Measurements from ENCODE around the gene ZNF598.
"Not testable (repeated sequence)": the region's sequence is repeated elsewhere in the genome, so short reads cannot be mapped to it uniquely, and the experiment has no call there.

ZNF598 gene

DNA sequence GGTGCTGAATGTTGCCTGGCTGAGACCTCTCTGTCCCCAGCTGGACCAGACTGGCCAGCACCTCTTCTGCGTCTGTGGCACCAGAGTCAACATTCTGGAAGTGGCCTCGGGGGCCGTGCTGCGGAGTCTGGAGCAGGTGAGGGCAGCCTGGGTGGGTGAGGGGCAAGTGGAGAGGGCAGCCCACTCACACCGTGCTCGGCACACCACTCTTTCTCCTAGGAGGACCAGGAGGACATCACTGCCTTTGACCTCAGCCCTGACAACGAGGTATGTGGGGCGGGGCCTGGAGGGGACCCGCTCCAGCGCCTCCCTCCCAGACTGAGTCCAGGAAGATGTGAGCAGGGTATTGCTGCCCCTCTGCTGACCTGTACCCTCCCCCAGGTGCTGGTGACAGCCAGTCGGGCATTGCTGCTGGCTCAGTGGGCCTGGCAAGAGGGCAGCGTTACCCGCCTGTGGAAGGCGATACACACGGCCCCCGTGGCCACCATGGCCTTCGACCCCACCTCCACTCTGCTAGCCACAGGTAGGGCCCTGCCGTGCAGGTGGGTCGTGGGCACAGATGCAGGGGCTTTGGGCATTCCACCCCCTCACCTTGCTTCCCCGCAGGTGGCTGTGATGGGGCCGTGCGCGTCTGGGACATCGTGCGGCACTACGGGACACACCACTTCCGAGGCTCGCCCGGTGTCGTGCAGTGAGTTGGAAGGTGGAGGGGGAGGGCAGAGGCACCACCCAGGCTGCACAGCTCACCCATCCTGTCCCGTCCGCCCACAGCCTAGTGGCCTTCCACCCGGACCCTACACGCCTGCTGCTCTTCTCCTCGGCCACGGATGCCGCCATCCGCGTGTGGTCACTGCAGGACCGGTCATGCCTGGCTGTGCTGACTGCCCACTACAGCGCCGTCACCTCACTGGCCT lies 35.2 kb downstream of the ZNF598 start:
- no peak for DNase-seq

DNA sequence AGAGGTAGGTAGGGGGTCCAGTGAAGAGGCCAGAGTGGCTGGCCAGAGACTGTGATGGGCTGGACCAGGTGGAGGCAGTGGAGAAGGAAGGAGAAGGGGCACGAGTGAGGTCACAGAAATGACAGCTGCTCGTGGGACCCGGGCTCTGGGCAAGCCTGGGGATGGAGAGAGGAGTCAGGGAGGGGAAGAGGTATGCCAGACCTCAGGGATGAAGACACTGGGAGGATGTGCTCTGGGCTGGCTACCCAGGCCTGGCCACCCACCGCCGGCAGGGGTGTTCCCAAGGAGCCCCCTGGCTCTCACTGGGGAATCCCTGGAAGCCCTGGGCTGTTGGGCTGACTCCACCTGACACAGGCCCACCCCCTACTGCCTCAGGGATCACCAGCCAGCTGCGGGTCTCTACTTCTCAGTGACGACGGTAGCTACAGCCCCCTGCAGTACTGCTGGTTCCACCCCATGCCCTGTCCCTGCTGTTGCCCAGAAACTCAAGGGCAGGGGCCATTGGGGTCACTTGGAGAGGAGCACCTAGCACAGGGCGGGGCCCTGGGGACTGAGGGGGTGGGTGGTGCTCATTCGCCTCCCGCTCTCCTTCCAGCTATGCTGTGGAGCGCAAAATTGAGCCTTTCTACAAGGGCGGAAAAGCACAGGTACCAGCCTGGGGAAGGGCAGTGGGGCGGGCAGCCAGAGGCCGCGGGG lies 36.0 kb downstream of the ZNF598 start:
- DNase-seq, result no peak

DNA sequence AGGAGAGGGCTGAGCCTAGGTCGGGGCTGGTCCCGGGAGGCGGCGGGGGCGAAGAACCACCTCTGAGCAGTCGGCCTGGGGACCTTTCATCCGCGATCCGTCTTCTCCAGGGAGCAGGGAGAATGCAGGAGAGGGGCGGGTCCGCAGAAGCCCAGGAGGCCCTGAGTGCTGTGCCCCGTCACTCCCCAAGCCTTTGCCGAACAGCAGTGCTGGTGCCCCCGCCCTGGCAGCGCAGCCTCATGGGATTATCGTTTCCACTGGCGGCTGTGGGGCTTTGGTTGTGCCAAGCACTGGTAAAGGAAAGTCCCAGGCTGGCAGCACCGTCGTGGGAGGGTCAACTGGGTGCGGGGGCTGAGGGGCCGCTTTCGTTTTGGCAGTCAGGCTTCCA lies 37.1 kb downstream of the ZNF598 start:
- DNase-seq, result no peak

DNA sequence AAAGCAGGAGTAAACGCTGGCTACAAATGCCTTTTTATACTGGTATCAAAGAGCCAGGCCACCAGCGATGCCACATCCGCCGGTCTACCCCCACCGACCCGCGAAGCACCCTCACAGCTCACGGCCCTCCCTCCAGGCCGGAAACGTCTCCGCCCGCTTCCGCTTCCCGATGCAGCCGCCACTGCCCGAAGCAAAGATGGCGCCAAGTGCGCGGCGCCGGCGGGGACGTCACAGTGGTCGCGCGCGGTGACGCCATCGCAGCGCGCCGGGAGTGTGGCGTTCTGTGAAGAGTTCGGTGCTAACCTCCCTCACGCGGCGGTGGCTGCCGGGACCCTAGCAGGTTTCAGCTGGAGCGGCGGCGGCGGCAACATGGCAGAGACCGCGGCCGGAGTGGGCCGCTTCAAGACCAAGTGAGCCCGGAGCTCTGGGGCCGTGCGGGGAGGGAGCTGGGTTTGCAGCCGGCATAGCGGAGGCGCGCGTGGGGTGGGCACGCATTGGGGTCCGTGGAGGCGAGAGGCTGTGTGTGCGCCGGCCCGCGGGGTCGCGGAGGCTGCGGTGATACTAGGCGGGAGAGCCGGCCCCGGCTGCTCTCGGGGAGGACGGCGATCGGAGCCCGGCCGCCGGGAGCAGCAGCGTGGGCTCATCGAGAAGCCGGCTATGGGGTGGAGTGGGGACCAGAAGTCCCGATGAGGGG lies 37.7 kb downstream of the ZNF598 start, which contains the start of gene TBL3:
Gene TBL3 (plus strand): TSS at position 258 of the 694 bp plus-strand sequence. CDS start 112 bp downstream, at position 370.
- peak; percentile 91 for DNase-seq

DNA sequence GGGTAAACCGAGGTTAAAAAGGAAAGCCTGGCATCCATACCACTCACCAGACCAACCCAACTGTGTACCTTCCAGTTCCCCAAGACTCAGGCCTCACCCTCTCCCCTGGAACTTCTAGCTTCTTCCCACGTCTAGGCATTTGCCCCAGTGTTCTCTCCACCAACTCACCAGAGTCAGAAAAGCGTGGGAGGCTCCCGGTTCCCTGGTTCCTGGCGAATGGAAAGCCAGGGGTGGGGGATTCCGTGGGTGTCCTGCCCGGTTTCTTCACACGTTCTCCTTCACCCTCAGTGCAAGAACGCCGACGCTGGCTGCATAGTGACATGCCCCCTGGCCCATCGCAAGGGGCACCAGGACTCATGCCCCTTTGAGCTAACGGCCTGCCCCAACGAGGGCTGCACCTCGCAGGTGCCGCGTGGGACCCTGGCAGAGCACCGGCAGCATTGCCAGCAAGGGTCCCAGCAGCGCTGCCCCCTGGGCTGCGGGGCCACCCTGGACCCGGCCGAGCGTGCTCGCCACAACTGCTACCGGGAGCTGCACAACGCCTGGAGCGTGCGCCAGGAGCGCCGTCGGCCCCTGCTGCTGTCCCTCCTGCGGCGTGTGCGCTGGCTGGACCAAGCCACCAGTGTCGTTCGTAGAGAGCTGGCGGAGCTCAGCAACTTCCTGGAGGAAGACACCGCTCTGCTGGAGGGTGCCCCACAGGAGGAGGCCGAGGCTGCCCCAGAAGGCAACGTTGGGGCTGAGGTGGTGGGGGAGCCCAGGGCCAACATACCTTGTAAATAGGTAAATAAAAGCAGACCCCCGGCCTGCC lies 41.3 kb downstream of the ZNF598 start:
- no peak for DNase-seq

DNA sequence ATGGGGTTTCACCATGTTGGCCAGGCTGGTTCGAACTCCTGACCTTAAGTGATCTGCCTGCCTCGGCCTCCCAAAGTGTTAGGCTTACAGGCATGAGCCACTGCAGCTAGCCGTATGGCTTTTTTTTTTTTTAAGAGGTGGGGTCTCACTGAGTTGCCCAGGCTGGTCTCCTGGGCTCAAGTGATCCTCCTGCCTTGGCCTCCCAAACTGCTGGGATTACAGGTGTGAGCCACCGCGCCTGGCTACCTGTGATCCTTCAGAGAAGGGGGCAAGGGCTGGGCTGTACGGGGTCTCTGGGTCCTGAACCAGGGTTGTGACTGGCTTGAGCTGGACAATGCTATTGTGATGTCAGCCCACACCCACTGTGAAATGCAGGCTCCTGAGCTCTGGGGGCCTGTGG lies 43.2 kb downstream of the ZNF598 start, which contains the start of gene RNF151:
Gene RNF151 (plus strand): TSS at position 397 of the 400 bp plus-strand sequence. CDS start 26 bp downstream, outside the sequence.
- no peak for DNase-seq

DNA sequence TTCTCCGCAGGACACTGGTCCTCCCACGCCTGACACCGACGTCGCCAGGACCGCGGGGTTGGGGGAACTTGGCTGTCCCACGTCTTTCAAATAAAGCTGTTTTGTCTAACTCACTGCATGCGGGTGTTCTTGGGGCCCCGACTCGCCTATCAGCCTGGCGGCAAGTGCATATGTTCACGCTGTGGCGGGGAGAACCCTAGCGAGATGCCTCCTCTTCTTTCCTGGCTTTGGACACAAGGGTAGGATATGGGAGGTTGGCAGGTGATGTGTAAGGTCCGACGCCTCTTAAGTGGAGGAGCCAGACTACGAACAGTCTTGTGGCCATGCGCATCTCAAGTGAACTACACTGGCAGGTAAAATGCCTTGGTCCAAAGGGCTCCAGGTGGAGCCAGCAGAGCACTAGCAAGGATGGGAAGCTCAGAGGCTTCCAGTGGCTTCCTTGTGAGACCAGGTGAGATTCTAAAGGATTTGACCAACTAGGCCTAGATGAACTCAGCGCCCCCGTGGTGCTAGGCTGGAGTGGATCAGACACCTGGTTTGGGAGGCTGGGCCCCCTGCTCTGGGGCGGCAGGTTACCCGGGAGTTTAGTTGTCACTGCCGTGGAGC lies 44.1 kb downstream of the ZNF598 start:
- DNase-seq, result no peak

DNA sequence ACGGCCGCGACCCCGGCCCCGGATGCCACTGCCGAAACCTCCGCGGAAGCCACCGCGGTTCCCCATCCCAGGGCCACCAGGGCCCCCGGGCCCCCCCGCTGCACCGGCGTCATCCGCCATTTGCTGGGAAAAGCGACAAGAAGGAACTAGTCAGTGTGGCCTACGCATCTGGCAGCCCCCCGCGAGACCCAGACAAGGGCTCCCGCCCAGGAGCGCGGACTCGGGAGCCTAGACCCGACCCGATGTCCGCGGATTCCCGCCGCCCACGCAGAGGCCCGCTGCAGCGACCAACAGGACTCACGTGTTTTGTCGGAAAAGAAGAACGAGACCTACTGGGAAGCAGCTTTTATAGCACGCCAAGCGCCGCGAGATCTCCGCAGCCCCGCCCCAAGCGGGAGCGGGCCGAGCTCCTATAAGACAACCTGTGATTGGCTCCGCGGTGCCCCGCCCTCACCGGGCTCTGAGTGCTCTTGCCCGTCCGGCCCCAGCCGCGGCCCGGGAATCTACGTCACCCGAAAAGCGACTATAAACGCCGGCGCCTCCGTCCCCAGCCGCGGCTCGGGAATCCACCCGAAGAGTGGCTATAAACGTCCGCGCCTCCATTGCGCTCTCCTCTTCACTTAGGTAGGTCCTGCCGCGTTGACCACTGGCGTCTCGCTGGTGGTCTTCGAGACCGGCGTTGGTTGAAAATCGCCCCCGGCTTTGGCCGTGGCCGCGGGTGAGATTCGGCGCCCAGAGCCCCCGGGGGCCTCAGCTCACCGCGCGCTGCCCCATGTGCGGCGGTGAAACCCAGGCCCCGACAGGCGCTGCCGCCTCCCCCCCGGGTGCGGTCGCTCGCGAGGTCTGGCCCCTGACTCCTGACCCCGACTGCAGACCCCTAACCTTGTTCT lies 44.9 kb downstream of the ZNF598 start, which contains the start of gene RPS2:
Gene RPS2 (minus strand): TSS at position 321 of the 890 bp plus-strand sequence. CDS start 201 bp downstream, at position 120.
- DNase-seq, result peak; percentile 98

DNA sequence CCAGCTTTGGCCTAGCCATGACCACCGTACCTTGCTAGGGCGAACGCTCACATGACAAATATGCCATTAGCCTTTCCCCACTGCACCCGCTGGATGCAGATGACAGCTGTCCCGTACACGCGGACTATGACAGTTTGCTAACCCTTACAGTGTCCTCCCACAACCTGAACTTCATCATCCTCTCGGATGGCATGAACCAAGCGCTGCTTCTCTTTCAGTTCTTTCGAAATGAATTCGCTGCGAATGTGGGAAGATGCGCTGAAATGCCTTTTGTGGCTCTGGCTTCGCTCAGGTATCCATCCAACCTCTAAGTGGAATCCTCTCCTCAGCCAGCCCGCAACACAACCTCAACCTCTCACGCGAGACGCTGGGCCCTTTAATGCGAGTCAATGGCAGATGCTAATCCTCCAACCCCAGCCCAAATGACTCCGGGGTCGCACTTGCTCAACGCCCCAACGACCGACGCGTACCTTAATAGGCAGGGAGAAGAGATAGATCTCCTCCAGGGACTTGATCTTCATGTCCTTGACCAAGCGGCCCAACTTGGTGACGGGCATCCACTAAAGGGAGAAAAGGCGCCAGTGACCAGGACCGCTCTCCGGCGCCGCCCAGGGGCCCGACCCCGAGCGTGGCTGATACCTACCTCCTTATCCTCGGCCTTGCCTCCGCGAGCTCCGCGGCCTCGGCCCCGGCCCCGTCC lies 45.7 kb downstream of the ZNF598 start:
- DNase-seq, result peak; percentile 46

DNA sequence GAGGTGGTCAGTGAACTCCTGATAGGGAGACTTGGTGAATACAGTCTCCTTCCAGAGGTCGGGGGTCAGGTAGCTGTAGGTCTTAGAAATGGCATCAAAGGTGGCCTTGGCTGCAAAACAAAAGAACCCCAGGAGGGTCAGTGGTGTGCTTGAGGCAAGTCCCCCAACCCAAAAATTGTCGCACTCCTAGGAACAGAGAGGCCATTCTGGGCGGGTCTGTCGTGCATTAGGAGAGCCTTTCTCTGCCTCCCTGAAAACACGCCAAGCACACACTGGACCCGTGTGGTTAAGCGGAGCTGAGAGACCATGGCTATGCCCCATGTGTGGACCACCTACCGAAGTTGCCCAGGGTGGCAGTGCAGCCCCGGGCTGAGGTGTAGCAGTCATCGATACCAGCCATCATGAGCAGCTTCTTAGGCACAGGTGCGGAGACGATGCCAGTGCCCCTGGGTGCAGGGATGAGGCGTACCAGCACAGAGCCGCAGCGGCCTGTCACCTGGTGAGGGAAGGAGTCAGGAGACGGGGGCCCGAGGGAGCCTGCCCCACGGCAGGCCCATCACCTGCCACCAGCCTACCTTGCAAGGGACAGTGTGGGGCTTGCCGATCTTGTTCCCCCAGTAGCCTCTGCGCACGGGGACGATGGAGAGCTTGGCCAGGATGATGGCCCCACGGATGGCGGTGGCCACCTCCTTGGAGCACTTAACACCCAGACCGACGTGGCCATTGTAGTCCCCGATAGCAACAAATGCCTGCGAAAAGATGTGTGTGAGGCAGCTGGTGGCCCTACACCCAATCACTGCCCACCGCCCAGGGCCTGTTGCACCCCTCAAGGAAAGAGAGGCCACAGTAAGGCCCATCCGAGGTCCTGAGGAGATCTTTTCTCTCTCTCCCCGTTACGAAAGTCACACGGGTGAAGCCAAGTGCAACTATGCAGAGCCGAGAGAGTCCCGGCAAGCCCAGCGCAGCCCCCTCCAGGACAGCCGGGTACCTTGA lies 47.2 kb downstream of the ZNF598 start:
- not testable (repeated sequence) for DNase-seq

DNA sequence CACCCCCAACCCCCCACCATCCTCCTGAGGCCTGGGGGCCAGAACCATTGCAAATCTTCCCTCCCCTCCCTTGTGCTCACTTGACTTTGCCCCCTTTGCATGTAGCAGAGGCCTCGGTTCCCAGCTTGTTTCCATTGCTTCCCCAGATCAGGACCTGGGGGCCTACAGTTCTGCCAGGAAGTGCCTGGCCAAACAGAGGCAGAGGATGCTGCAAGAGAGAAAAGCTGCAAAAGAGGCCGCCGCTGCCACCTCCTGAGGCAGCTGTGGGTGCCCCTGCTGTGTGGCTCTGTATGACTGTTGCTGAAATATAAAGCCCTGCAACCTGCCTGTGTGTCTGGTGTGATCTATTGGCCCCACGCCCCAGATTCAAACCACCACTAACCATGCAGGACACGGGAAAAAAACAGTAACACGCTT lies 48.0 kb downstream of the ZNF598 start:
- DNase-seq, result no peak

DNA sequence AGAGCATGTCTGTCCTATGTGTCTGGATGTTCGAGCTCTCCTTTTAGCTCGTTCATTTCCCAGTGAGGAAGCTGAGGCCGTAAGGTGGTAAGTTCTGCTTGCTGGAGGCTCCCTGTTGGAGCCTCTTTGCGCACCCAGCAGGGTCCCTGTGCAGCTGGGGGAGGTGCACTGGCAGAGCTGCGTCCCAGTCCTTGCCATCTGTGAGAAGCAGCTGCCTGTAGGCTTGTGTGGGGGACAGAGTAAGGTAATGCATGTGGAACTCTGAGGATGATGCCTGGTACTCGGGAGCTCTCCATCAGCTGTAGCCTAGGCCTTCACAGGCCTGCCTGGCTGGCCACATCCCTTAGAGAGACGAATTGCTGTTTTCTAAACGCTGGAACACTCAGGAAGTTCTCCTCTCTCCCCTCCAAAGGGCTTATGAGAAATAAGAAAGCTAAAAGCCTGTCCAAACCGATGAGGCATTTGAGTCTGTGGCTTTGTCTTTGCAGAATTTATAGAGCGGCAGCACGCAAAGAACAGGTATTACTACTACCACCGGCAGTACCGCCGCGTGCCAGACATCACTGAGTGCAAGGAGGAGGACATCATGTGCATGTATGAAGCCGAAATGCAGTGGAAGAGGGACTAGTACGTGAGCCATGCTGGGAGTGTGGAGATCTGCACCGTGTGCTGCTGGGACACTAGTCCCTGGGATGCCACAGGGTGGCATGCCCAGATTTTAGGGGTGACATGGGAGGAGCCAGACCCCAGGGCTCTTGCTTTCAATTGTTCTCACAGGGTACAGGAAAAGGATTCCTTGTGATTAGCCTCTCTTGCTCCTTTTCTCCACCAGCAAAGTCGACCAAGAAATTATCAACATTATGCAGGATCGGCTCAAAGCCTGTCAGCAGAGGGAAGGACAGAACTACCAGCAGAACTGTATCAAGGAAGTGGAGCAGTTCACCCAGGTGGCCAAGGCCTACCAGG lies 48.7 kb downstream of the ZNF598 start:
- no peak for DNase-seq

DNA sequence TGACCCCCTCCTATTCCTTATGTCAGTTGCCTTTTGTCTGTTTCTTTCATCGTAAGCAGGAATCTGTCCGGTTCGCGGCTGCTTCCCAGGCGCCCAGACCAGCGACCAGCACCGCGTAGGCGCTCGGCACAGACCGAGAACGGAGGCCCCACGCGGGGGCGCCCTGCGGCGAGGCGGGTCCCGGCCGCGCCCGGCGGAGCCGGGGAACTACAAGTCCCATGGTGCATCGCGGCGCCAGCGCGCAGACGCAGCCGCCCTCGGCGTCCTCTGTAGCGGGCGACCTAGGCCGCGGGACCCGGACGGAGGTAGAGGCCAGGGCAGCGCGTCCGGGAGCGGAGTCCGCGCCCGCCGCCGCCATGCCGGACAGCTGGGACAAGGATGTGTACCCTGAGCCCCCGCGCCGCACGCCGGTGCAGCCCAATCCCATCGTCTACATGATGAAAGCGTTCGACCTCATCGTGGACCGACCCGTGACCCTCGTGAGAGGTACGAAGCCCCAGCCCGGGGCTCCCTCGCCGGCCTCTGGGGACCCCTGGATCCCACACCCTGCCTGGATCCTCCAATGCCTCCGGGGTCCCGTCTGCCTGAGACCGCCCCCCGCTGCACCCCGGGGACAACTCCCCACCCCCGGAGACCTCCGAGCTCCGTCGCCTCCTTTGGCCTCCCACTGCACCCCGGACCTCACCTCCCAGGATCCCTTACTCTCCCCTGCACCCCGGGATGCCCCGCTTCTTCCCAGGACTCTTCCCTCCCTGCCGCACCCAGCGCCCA lies 50.2 kb downstream of the ZNF598 start, which contains the start of gene NDUFB10:
Gene NDUFB10 (plus strand): TSS at position 270 of the 771 bp plus-strand sequence. CDS start 87 bp downstream, at position 357.
- peak; percentile 88 for DNase-seq

DNA sequence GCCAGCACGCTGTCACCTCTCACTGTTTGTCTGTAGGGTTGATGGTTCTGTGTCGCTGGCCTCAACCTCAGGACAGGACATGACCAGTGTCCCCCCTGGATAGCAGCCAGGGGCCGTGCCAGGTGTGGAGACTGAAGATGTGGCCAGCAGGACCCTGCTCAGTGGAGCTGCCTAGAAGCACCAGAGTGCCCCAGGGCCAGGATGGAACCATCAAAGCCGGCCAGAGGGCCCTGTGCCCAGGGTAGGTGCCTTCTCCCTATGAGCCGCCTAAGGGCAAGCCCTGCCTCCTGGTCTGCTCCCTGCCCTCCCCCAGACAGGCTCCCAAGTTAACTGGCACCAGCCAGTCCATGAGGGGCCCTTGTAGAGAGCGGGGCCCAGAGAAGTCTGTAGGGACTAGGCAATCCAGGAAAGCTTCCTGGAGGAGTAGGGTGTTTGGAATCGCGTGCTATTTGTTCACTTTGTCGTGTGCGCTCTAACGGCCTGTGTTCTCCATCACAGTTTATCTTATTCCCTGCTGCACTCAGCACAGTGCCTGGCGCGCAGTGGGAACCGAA lies 50.8 kb downstream of the ZNF598 start:
- DNase-seq, result no peak

DNA sequence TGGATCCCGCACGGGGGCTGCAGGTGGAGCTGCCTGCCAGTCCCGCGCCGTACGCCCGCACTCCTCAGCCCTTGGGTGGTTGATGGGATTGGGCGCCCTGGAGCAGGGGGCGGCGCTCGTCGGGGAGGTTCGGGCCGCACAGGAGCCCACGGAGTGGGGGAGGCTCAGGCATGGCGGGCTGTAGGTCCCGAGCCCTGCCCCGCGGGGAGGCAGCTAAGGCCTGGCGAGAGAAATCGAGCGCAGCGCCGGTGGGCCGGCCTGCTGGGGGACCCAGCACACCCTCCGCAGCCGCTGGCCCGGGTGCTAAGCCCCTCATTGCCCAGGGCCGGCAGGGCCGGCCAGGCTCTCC lies 51.5 kb downstream of the ZNF598 start:
- DNase-seq, result not testable (repeated sequence)
